BLaER1 (cell line): ENCODE results near the gene PDZRN3.

Source experiments
- H3K27ac ChIP-seq: shearing (Covaris generic); formaldehyde crosslinking; 2 replicates; pipeline ENCODE4 v1.8.1; 2022
- H3K27me3 ChIP-seq: shearing (Covaris generic); formaldehyde crosslinking; 2 replicates; pipeline ENCODE4 v1.8.1; 2022
- H3K36me3 ChIP-seq: shearing (Covaris generic); formaldehyde crosslinking; 2 replicates; pipeline ENCODE4 v1.8.1; 2022
- H3K4me1 ChIP-seq: shearing (Covaris generic); formaldehyde crosslinking; 2 replicates; pipeline ENCODE4 v1.8.1; 2022
- H3K4me2 ChIP-seq: shearing (Covaris generic); formaldehyde crosslinking; 2 replicates; pipeline ENCODE4 v1.8.1; 2022
- H3K4me3 ChIP-seq: shearing (Covaris generic); formaldehyde crosslinking; 2 replicates; pipeline ENCODE4 v1.8.1; 2022
- H3K9ac ChIP-seq: shearing (Covaris generic); formaldehyde crosslinking; 2 replicates; pipeline ENCODE4 v1.8.1; 2022
- H3K9me3 ChIP-seq: shearing (Covaris generic); formaldehyde crosslinking; 2 replicates; pipeline ENCODE4 v1.8.1; 2022
- H4K20me1 ChIP-seq: shearing (Covaris generic); formaldehyde crosslinking; 2 replicates; pipeline ENCODE4 v1.8.1; 2022
- Cebpa-rat ChIP-seq: shearing (Covaris generic); IDR thresholded peaks from 2 replicates; pipeline ENCODE4 v1.8.1; 2022

The PDZRN3 gene

GRCh38 chr3:73422571-73422970 lies 202.2 kb downstream of the PDZRN3 start:
- H3K36me3 ChIP-seq, result no peaks in the 10 kb centered on the region
- no peak overlapping the region for H3K27ac ChIP-seq
- H4K20me1 ChIP-seq, result no peaks in the 10 kb centered on the region
- no peaks in the 10 kb centered on the region for H3K4me1 ChIP-seq
- TF ChIP-seq Cebpa-rat, result no peak
- no peak overlapping the region for H3K4me3 ChIP-seq
- no peaks in the 10 kb centered on the region for H3K9me3 ChIP-seq
- H3K9ac ChIP-seq, result no peak overlapping the region
- H3K27me3 ChIP-seq, result no peaks in the 10 kb centered on the region
- no peak overlapping the region for H3K4me2 ChIP-seq

- Histone ChIP-seq H3K4me2 (no peak overlapping the region), H3K9ac (no peak overlapping the region), H3K36me3 (no peaks in the 10 kb centered on the region), H3K27ac (no peak overlapping the region), H3K4me1 (no peaks in the 10 kb centered on the region), H3K4me3 (no peak overlapping the region), H4K20me1 (no peaks in the 10 kb centered on the region), H3K27me3 (no peaks in the 10 kb centered on the region), H3K9me3 (no peaks in the 10 kb centered on the region)
- TF ChIP-seq Cebpa-rat, result no peak
Observed at GRCh38 chr3:73419942-73420341, 204.8 kb downstream of the PDZRN3 start.

- Histone ChIP-seq H3K4me3 (no peak overlapping the region), H4K20me1 (no peaks in the 10 kb centered on the region), H3K9ac (no peak overlapping the region), H3K4me1 (no peaks in the 10 kb centered on the region), H3K9me3 (no peaks in the 10 kb centered on the region), H3K36me3 (no peaks in the 10 kb centered on the region), H3K27me3 (no peaks in the 10 kb centered on the region), H3K4me2 (no peak overlapping the region), H3K27ac (no peak overlapping the region)
- TF ChIP-seq Cebpa-rat, result no peak
Observed at GRCh38 chr3:73419179-73419803, 205.4 kb downstream of the PDZRN3 start.

- no peak overlapping the region for H3K4me2 ChIP-seq
- no peaks in the 10 kb centered on the region for H4K20me1 ChIP-seq
- H3K9ac ChIP-seq, result no peak overlapping the region
- H3K9me3 ChIP-seq, result no peaks in the 10 kb centered on the region
- H3K4me3 ChIP-seq, result no peak overlapping the region
- no peak overlapping the region for H3K27ac ChIP-seq
- no peaks in the 10 kb centered on the region for H3K4me1 ChIP-seq
- no peaks in the 10 kb centered on the region for H3K27me3 ChIP-seq
- H3K36me3 ChIP-seq, result no peaks in the 10 kb centered on the region
- no peak for TF ChIP-seq Cebpa-rat
Observed at GRCh38 chr3:73418681-73419080, 206.1 kb downstream of the PDZRN3 start.

- no peak overlapping the region for H3K9ac ChIP-seq
- TF ChIP-seq Cebpa-rat, result no peak
- no peak overlapping the region for H3K4me2 ChIP-seq
- no peak overlapping the region for H3K4me3 ChIP-seq
- no peaks in the 10 kb centered on the region for H3K9me3 ChIP-seq
- no peaks in the 10 kb centered on the region for H3K4me1 ChIP-seq
- H4K20me1 ChIP-seq, result no peaks in the 10 kb centered on the region
- no peaks in the 10 kb centered on the region for H3K36me3 ChIP-seq
- no peaks in the 10 kb centered on the region for H3K27me3 ChIP-seq
- no peak overlapping the region for H3K27ac ChIP-seq
Observed at GRCh38 chr3:73415118-73415517, 209.6 kb downstream of the PDZRN3 start.

- no peaks in the 10 kb centered on the region for H3K4me1 ChIP-seq
- H4K20me1 ChIP-seq, result no peaks in the 10 kb centered on the region
- H3K36me3 ChIP-seq, result no peaks in the 10 kb centered on the region
- no peak overlapping the region for H3K27ac ChIP-seq
- no peak for TF ChIP-seq Cebpa-rat
- no peaks in the 10 kb centered on the region for H3K27me3 ChIP-seq
- no peak overlapping the region for H3K4me3 ChIP-seq
- no peak overlapping the region for H3K9ac ChIP-seq
- H3K9me3 ChIP-seq, result no peaks in the 10 kb centered on the region
- no peak overlapping the region for H3K4me2 ChIP-seq
Observed at GRCh38 chr3:73413619-73414018, 211.1 kb downstream of the PDZRN3 start.

GRCh38 chr3:73411993-73412392 lies 212.7 kb downstream of the PDZRN3 start:
- no peaks in the 10 kb centered on the region for H4K20me1 ChIP-seq
- no peak for TF ChIP-seq Cebpa-rat
- H3K36me3 ChIP-seq, result no peaks in the 10 kb centered on the region
- no peaks in the 10 kb centered on the region for H3K27me3 ChIP-seq
- H3K27ac ChIP-seq, result no peak overlapping the region
- no peak overlapping the region for H3K4me2 ChIP-seq
- no peaks in the 10 kb centered on the region for H3K9me3 ChIP-seq
- no peaks in the 10 kb centered on the region for H3K4me1 ChIP-seq
- no peak overlapping the region for H3K9ac ChIP-seq
- H3K4me3 ChIP-seq, result no peak overlapping the region

GRCh38 chr3:73411545-73411944 lies 213.2 kb downstream of the PDZRN3 start:
- Histone ChIP-seq H3K9ac (no peak overlapping the region), H3K36me3 (no peaks in the 10 kb centered on the region), H3K9me3 (no peaks in the 10 kb centered on the region), H3K27ac (no peak overlapping the region), H3K27me3 (no peaks in the 10 kb centered on the region), H3K4me2 (no peak overlapping the region), H3K4me1 (no peaks in the 10 kb centered on the region), H3K4me3 (no peak overlapping the region), H4K20me1 (no peaks in the 10 kb centered on the region)
- no peak for TF ChIP-seq Cebpa-rat

- no peaks in the 10 kb centered on the region for H3K27me3 ChIP-seq
- no peak overlapping the region for H3K27ac ChIP-seq
- no peak overlapping the region for H3K4me3 ChIP-seq
- TF ChIP-seq Cebpa-rat, result no peak
- H3K36me3 ChIP-seq, result no peaks in the 10 kb centered on the region
- no peaks in the 10 kb centered on the region for H3K4me1 ChIP-seq
- H3K9me3 ChIP-seq, result no peaks in the 10 kb centered on the region
- H3K4me2 ChIP-seq, result no peak overlapping the region
- H4K20me1 ChIP-seq, result no peaks in the 10 kb centered on the region
- H3K9ac ChIP-seq, result no peak overlapping the region
Observed at GRCh38 chr3:73409138-73409763, 215.5 kb downstream of the PDZRN3 start.

- Histone ChIP-seq H3K36me3 (no peaks in the 10 kb centered on the region), H3K9ac (no peak overlapping the region), H3K4me3 (no peak overlapping the region), H3K4me1 (no peaks in the 10 kb centered on the region), H3K27me3 (no peaks in the 10 kb centered on the region), H3K9me3 (no peaks in the 10 kb centered on the region), H3K4me2 (no peak overlapping the region), H4K20me1 (no peaks in the 10 kb centered on the region), H3K27ac (no peak overlapping the region)
- TF ChIP-seq Cebpa-rat, result no peak
Observed at GRCh38 chr3:73408634-73409033, 216.1 kb downstream of the PDZRN3 start.

- no peaks in the 10 kb centered on the region for H3K36me3 ChIP-seq
- no peak overlapping the region for H3K27ac ChIP-seq
- no peak overlapping the region for H3K9ac ChIP-seq
- no peak overlapping the region for H3K4me2 ChIP-seq
- H3K9me3 ChIP-seq, result no peaks in the 10 kb centered on the region
- H3K4me1 ChIP-seq, result no peaks in the 10 kb centered on the region
- no peaks in the 10 kb centered on the region for H4K20me1 ChIP-seq
- no peaks in the 10 kb centered on the region for H3K27me3 ChIP-seq
- no peak for TF ChIP-seq Cebpa-rat
- no peak overlapping the region for H3K4me3 ChIP-seq
Observed at GRCh38 chr3:73407577-73407976, 217.2 kb downstream of the PDZRN3 start.
